ENCODE data around the gene DBNDD1.
"Not testable (repeated sequence)": the region's sequence is repeated elsewhere in the genome, so short reads cannot be mapped to it uniquely, and the experiment has no call there.

DBNDD1 gene

GRCh38 chr16:89972244-89973234 is 46.7 kb downstream of the DBNDD1 start:
- peak; percentile 100 for DNase-seq (ENCODE audit: extremely low spot score)
- CTCF ChIA-PET, result interaction anchor here (0.8 to 1.3 kb wide), 2 partner anchors 12 to 14 kb away, joined by 3 to 5 read pairs; no protein-coding TSS in a partner anchor

GRCh38 chr16:89971495-89972243 is 47.6 kb downstream of the DBNDD1 start:
- CTCF ChIA-PET, result interaction anchor here (0.8 to 1.3 kb wide), 2 partner anchors 11 to 19 kb away, joined by 3 to 5 read pairs; no protein-coding TSS in a partner anchor
- no peak for TF ChIP-seq CTCF (IDR thresholded peaks at IDR 0.05; ENCODE audit: control extremely low read depth, extremely low read depth, low read depth, missing control alignments)
- POLR2A ChIA-PET, result no interaction called here
- DNase-seq (ENCODE audit: extremely low spot score), result no peak

More at GRCh38 chr16:89972244-89973234, 46.7 kb downstream of the DBNDD1 start:
- POLR2A ChIA-PET, result interaction anchor here (1.0 kb wide), 1 partner anchor 19 kb away, joined by 3 read pairs; no protein-coding TSS in a partner anchor
- TF ChIP-seq CTCF (IDR thresholded peaks at IDR 0.05; ENCODE audit: control extremely low read depth, extremely low read depth, low read depth, missing control alignments), result no peak

- DNase-seq (ENCODE audit: extremely low spot score), result no peak
- TF ChIP-seq CTCF (IDR thresholded peaks at IDR 0.05; ENCODE audit: control extremely low read depth, extremely low read depth, low read depth, missing control alignments), result no peak
- ChIA-PET POLR2A (no interaction called here), CTCF (interaction anchor here (1.4 to 1.6 kb wide), 2 partner anchors 16 to 20 kb away, joined by 4 to 6 read pairs; no protein-coding TSS in a partner anchor)
Observed at GRCh38 chr16:89969741-89970410, 49.4 kb downstream of the DBNDD1 start.

GRCh38 chr16:89968074-89968473 is 51.2 kb downstream of the DBNDD1 start:
- CTCF ChIA-PET; DNase-seq (ENCODE audit: extremely low spot score): not testable (repeated sequence)
- POLR2A ChIA-PET, result interaction anchor here (0.5 kb wide), 1 partner anchor 726 kb away, joined by 3 read pairs; no protein-coding TSS in a partner anchor

GRCh38 chr16:89967436-89967835 is 51.8 kb downstream of the DBNDD1 start:
- CTCF ChIA-PET; DNase-seq (ENCODE audit: extremely low spot score); POLR2A ChIA-PET: not testable (repeated sequence)

GRCh38 chr16:89966756-89967155 is 52.5 kb downstream of the DBNDD1 start:
- no peak for DNase-seq (ENCODE audit: extremely low spot score)
- no peak for TF ChIP-seq CTCF (IDR thresholded peaks at IDR 0.05; ENCODE audit: control extremely low read depth, extremely low read depth, low read depth, missing control alignments)
- ChIA-PET POLR2A (no interaction called here), CTCF (interaction anchor here (1.2 to 2.1 kb wide), 4 partner anchors 10 to 56 kb away, joined by 3 to 6 read pairs (median 4); no protein-coding TSS in a partner anchor)
